Tibial artery (tissue), 4 donors: ENCODE measurements around the gene RARB.
A peak's percentile ranks its signal among the peaks of the same experiment; 100 is the strongest.

Experiments
- DNase-seq, 2 donors: peaks; one replicate each; pipeline ENCODE4 v3.0.0-alpha.2; 2019
- H3K27ac ChIP-seq, 2 donors: fragments of 200-600 bp; sonication (generic) in 1 of 2; 1 replicate in 1 of 2; 2 replicates in 1 of 2; pipeline ENCODE4 v1.5.1; 2018 to 2019; ENCODE audit warnings: mild to moderate bottlenecking in 1 of 2
- H3K27me3 ChIP-seq, 2 donors: fragments of 200-600 bp; sonication (generic) in 1 of 2; one replicate each; pipeline versions ENCODE4 v1.5.1 to v1.6.0; 2016 to 2019
- H3K36me3 ChIP-seq, 3 donors: fragments of 200-600 bp; sonication (generic) in 2 of 3; one replicate each; pipeline ENCODE4 v1.5.1; 2016 to 2019; ENCODE audit warnings: mild to moderate bottlenecking in 2 of 3
- H3K4me1 ChIP-seq, 4 donors: fragments of 200-600 bp; sonication (generic) in 2 of 4; 1 replicate in 3 of 4; 2 replicates in 1 of 4; pipeline ENCODE4 v1.5.1; 2016 to 2019
- H3K4me3 ChIP-seq, 2 donors: fragments of 200-600 bp; sonication (generic) in 1 of 2; 1 replicate in 1 of 2; 2 replicates in 1 of 2; pipeline ENCODE4 v1.5.1; 2018 to 2019; ENCODE audit warnings: mild to moderate bottlenecking in 2 of 2
- H3K9me3 ChIP-seq, 3 donors: fragments of 200-600 bp; sonication (generic) in 1 of 3; one replicate each; pipeline ENCODE4 v1.5.1; 2016 to 2019
- CTCF ChIP-seq, 2 experiments: fragments of 200-600 bp in 1 of 2; fragments of 450-650 bp in 1 of 2; IDR thresholded peaks; one replicate each; pipeline ENCODE4 v1.5.1; 2017 to 2019; ENCODE audit warnings: antibody characterized with exemption in 2 of 2, mild to moderate bottlenecking in 1 of 2, moderate library complexity in 1 of 2
- intact Hi-C: fragments of 100-400 bp; cut with DNase I; formaldehyde crosslinking; loops from one replicate; pipeline ENCODE4 v1.15.0; 2023; ENCODE audit warnings: low total_unique reads

The RARB gene

GRCh38 chr3:25547943-25548674, 120.0 kb downstream of the RARB start:
- DNase-seq: no peak
- Histone ChIP-seq H3K27ac (no peak overlapping the region), H3K4me3 (no peak overlapping the region), H3K36me3 (no peaks in the 10 kb centered on the region), H3K4me1 (peaks cover 0 to 6% (median 0%) of the 10 kb centered on the region in 4 donors), H3K9me3 (no peaks in the 10 kb centered on the region), H3K27me3 (no peaks in the 10 kb centered on the region)
- no peak for TF ChIP-seq CTCF (IDR thresholded peaks at IDR 0.05)
- intact Hi-C loops: no loop called here

GRCh38 chr3:25548836-25549235, 120.8 kb downstream of the RARB start:
- H3K36me3 ChIP-seq: no peaks in the 10 kb centered on the region
- peaks cover 0 to 6% (median 0%) of the 10 kb centered on the region in 4 donors for H3K4me1 ChIP-seq
- H3K27ac ChIP-seq: no peak overlapping the region
- H3K9me3 ChIP-seq: no peaks in the 10 kb centered on the region
- no peak for TF ChIP-seq CTCF (IDR thresholded peaks at IDR 0.05)
- no peaks in the 10 kb centered on the region for H3K27me3 ChIP-seq
- DNase-seq: no peak
- intact Hi-C loops: no loop called here
- H3K4me3 ChIP-seq: no peak overlapping the region

DNA sequence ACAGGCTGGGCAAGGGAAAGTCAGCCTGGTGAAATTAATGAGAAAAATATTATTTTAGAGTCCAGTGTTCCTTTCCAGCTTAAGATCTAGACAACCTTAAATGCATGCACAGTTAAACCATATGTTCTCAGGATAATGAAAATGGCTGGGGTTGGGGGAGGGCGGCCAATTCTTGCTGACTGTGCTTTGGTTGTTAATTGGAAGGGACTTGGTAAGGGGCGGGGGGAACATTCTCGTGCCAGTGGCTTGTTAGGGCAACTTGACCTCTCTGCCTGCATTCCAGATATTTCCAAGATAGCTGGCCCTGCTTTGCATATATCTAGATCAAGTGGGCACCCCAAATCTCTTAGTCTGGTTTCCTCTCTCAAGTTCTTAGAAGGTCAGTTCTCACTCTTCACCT, 124.2 kb downstream of the RARB start:
- H3K36me3 ChIP-seq: no peaks in the 10 kb centered on the region
- intact Hi-C loops: no loop called here
- no peaks in the 10 kb centered on the region for H3K9me3 ChIP-seq
- no peak overlapping the region for H3K27ac ChIP-seq
- H3K4me1 ChIP-seq: peaks cover 0 to 31% (median 27%) of the 10 kb centered on the region in 4 donors
- no peaks in the 10 kb centered on the region for H3K27me3 ChIP-seq
- no peak for TF ChIP-seq CTCF (IDR thresholded peaks at IDR 0.05)
- DNase-seq: no peak
- no peak overlapping the region for H3K4me3 ChIP-seq

- Histone ChIP-seq H3K36me3 (no peaks in the 10 kb centered on the region), H3K9me3 (no peaks in the 10 kb centered on the region), H3K4me1 (peaks cover 0 to 51% (median 41%) of the 10 kb centered on the region in 4 donors), H3K4me3 (no peak overlapping the region), H3K27me3 (no peaks in the 10 kb centered on the region), H3K27ac (peak overlapping the region in 1 of 2 donors; percentile 8)
- TF ChIP-seq CTCF (IDR thresholded peaks at IDR 0.05): no peak
- intact Hi-C loops: no loop called here
- no peak for DNase-seq
These were observed 126.3 kb downstream of the RARB start for GRCh38 chr3:25554376-25554775.

GRCh38 chr3:25555695-25556437, 127.8 kb downstream of the RARB start:
- peak overlapping the region; percentile 18 to 65 for H3K27ac ChIP-seq
- no peaks in the 10 kb centered on the region for H3K27me3 ChIP-seq
- intact Hi-C loops: loop anchor here (5.0 kb wide), 1 partner anchor 1036 kb away; no protein-coding TSS in a partner anchor
- H3K4me3 ChIP-seq: no peak overlapping the region
- TF ChIP-seq CTCF (IDR thresholded peaks at IDR 0.05): no peak
- H3K4me1 ChIP-seq: peaks cover 0 to 51% (median 41%) of the 10 kb centered on the region in 4 donors
- H3K36me3 ChIP-seq: no peaks in the 10 kb centered on the region
- H3K9me3 ChIP-seq: no peaks in the 10 kb centered on the region
- no peak for DNase-seq
